Measurements from ENCODE around the gene ARTN.

GRCh38 chr1:43935711-43936427 lies 2.3 kb downstream of the ARTN start:
- TF ChIP-seq CTCF (IDR thresholded peaks at IDR 0.05): no peak
- TF ChIP-seq EP300 (IDR thresholded peaks at IDR 0.05): no peak

All from ovary (tissue), 3 donors.